HUES6 (cell line): ENCODE results near the gene PLIN1.
A peak's percentile ranks its signal among the peaks of the same experiment; 100 is the strongest.

ENCODE experiments used
- H3K27ac ChIP-seq: 2 replicates; pipeline ENCODE4 v1.7.0; 2013; ENCODE audit warnings: low read depth, mild to moderate bottlenecking, low read length, inconsistent platforms
- H3K27me3 ChIP-seq: 2 replicates; pipeline ENCODE4 v1.6.1; 2013; ENCODE audit warnings: low read length; ENCODE audit not compliant: control insufficient read depth, insufficient read depth
- H3K36me3 ChIP-seq: 2 replicates; pipeline ENCODE4 v1.6.1; 2013; ENCODE audit warnings: low read length; ENCODE audit not compliant: control insufficient read depth, insufficient read depth
- H3K4me1 ChIP-seq: 2 replicates; pipeline ENCODE4 v1.6.1; 2013; ENCODE audit warnings: low read length; ENCODE audit not compliant: control insufficient read depth, insufficient read depth
- H3K4me3 ChIP-seq: 2 replicates; pipeline ENCODE4 v1.5.1; 2013; ENCODE audit warnings: low read depth, low read length
- H3K9ac ChIP-seq: one replicate; pipeline ENCODE4 v1.6.1; 2013; ENCODE audit warnings: mild to moderate bottlenecking, low read length
- H3K9me3 ChIP-seq: 2 replicates; pipeline ENCODE4 v1.6.1; 2013; ENCODE audit warnings: low read depth, low read length; ENCODE audit not compliant: control insufficient read depth, insufficient read depth

The PLIN1 gene

DNA sequence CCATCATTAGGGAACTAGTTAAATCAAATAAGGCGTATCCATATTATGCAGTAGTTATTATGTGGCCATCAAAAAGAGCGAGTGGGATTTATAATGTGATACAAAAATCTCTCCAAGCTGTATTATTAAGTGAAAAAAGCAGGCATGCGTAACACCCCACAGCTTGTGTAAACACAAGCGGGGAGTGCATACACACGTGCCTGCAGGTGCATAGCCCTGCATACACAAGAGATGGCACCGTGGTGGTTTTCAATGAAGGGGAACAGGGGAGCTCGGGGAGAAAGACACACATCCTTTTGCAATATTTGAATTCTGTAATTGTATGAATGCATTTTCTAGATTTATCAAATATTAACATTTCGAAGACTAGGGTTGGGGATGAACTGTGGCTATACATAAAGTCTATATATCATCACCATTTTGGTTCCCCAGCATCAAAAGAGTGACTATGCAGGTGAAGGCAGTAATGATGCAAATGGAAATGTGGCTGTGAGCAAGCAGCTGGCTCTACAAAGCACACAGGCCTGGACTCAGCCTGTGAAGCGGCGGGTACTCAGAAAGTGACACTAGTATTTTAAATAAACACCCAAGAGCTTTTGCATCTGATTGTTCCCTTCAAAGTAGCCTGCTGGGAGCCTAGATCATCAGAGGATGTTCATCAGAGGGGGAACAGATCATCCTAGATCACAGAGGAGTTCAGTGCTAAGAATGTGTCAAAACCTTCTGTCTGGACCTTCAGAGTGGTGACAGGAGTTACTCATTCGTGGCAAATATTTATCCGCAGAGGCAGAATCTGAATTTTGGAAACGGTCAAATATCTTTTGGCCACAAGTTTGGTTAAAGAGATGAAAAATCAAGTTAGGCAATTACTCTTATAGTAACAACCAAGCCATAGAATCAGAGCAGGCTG lies 14.5 kb downstream of the PLIN1 start:
- H3K9ac ChIP-seq, result no peak overlapping the region
- peak overlapping the region; percentile 56; the same call in 1 of the 2 replicates for H3K4me3 ChIP-seq
- H3K4me1 ChIP-seq, result peaks cover 17% of the 10 kb centered on the region
- no peaks in the 10 kb centered on the region for H3K36me3 ChIP-seq
- H3K27me3 ChIP-seq, result peaks cover 31% of the 10 kb centered on the region
- no peak overlapping the region for H3K27ac ChIP-seq
- H3K9me3 ChIP-seq, result no peaks in the 10 kb centered on the region

DNA sequence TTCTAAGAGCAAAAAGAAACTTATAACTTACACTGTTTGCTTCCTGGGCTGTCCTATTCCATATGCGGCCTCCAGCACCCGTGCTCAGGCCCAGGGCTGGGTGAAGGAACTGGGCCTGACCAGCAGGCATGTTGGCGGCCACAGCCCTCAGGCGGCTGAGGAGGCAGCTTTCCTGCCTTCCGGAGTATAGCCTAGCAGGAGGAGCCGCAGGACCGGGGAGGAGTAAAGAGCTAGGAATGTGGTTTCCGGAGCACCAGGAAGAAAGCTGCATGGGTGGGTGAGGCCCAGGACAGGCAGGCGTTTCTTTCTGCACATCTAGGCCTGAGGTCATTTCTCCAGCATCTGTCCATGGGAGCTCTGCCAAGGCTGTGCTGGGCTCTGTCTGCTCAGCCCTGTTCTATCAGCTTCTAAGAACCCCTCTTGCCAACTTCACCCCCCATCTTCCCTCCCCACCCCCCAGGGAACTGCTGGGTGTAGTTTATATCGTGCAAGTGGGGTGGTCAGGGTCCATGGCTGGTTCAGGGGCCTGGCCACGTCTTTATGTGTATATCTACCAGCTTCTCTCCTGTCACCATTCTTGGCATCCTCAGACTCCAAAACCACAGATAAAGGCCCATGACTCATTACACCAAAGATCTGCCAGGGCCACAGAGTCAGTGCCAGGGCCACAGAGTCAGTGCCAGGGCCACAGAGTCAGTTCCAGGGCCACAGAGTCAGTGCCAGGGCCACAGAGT lies 16.1 kb downstream of the PLIN1 start:
- H3K4me1 ChIP-seq, result peaks cover 17% of the 10 kb centered on the region
- H3K9ac ChIP-seq, result no peak overlapping the region
- peaks cover 31% of the 10 kb centered on the region for H3K27me3 ChIP-seq
- H3K4me3 ChIP-seq, result no peak overlapping the region
- H3K36me3 ChIP-seq, result no peaks in the 10 kb centered on the region
- H3K9me3 ChIP-seq, result no peaks in the 10 kb centered on the region
- H3K27ac ChIP-seq, result no peak overlapping the region

DNA sequence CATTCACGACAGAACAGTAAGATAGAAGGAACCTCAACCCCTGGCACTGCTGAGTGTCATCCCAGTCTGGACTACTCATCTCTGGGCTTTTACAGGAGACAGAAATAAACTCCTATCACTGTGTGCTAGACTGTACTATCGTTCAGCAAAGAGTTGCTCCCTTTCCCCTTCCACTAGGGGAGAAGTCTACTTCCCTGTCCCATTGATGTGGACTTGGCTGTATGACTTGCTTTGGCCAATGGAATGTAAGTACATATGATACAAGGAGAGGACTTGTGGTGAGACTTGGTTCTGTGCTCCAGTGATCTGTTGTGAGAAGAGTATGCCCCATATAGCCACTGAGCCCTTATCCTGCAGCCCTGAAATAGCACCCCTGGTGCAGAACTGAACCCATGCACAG lies 18.6 kb downstream of the PLIN1 start:
- Histone ChIP-seq H3K4me1 (peaks cover 12% of the 10 kb centered on the region), H3K9ac (no peak overlapping the region), H3K36me3 (no peaks in the 10 kb centered on the region), H3K9me3 (no peaks in the 10 kb centered on the region), H3K27me3 (peaks cover 19% of the 10 kb centered on the region), H3K4me3 (no peak overlapping the region), H3K27ac (no peak overlapping the region)

DNA sequence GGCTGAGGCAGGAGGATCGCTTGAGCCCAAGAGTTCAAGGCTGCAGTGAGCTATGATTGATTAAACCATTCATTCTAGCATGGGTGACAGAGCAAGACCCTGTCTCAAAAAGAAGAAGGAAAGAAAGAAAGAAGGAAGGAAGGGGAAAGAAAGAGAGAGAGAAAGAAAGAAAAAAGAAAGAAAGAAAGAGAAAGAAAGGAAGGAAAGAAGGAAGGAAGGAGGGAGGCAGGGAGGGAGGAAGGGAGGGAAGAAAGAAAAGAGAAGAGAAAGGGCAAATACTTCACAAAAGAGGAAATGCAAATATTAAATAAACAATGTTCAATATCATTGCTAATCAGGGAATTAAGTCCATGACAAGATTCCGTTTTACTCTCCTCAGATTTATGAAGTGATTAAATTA lies 19.9 kb downstream of the PLIN1 start:
- peaks cover 9% of the 10 kb centered on the region; the same call in 1 of the 2 replicates for H3K27me3 ChIP-seq
- no peaks in the 10 kb centered on the region for H3K9me3 ChIP-seq
- no peak overlapping the region for H3K4me3 ChIP-seq
- H3K4me1 ChIP-seq, result peaks cover 4% of the 10 kb centered on the region; the same call in 1 of the 2 replicates
- no peak overlapping the region for H3K9ac ChIP-seq
- no peaks in the 10 kb centered on the region for H3K36me3 ChIP-seq
- H3K27ac ChIP-seq, result no peak overlapping the region

DNA sequence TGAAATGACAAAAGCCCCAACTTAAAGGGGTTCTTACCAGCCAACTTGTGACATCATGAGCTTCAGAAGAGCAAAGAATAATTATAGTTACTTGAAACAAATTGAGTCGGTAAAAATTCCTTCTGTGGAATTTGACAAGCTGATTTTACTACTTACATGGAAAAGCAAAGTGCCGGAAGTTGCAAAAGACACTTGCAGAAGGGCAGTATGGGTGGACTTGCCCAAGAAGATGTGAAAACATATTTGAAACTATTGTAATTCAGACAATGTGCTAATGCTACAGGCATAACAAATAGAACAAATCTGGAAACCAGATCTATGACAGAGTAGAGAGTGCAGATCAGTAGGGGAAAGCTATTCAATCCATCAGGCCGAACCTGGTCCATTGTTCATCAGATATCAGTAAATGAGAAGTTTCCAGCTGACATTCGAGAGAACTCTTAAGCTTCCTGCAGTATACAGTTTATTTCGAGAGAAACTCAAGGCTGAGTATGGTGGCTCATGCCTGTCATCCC lies 21.4 kb downstream of the PLIN1 start:
- peaks cover 4% of the 10 kb centered on the region; the same call in 1 of the 2 replicates for H3K4me1 ChIP-seq
- H3K27ac ChIP-seq, result no peak overlapping the region
- H3K36me3 ChIP-seq, result no peaks in the 10 kb centered on the region; the same call in 1 of the 2 replicates
- H3K4me3 ChIP-seq, result no peak overlapping the region
- H3K9me3 ChIP-seq, result no peaks in the 10 kb centered on the region
- no peak overlapping the region for H3K9ac ChIP-seq
- peaks cover 8% of the 10 kb centered on the region; the same call in 1 of the 2 replicates for H3K27me3 ChIP-seq

DNA sequence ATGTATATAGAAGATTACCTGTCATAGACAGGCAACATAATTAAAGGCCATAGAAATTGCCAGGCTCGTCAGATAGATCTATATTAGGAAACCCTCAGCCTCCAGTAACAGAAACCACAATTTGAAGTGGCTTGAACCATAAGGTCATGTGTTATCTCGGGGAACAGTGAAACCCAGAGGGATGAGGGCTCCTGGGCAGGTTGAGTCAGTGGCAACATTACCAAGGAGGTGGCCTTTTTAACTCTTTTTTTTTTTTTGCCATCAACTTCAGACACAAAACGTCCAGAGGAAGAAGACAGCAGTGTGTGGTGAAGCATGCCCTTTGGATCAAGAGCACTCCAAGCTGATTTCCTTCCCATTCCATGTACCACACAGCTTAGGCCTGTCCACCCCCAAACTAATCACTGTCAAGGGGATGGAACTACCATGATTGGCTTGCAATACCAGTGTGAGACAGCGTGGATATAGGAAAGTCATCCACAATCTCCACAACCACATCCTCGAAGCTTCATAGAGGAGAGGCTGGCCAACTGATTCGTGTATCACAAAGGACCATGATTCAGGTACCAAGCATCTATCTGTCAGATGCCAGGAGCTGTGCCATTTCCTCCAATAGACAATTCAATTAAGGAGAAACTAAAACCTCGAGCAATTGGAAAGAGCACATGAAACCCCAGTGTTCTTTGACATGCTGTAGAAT lies 22.9 kb downstream of the PLIN1 start:
- Histone ChIP-seq H3K4me1 (peaks cover 4% of the 10 kb centered on the region; the same call in 1 of the 2 replicates), H3K9ac (no peak overlapping the region), H3K4me3 (no peak overlapping the region), H3K9me3 (no peaks in the 10 kb centered on the region), H3K27me3 (peaks cover 8% of the 10 kb centered on the region; the same call in 1 of the 2 replicates), H3K36me3 (peaks cover 11% of the 10 kb centered on the region), H3K27ac (no peak overlapping the region)

DNA sequence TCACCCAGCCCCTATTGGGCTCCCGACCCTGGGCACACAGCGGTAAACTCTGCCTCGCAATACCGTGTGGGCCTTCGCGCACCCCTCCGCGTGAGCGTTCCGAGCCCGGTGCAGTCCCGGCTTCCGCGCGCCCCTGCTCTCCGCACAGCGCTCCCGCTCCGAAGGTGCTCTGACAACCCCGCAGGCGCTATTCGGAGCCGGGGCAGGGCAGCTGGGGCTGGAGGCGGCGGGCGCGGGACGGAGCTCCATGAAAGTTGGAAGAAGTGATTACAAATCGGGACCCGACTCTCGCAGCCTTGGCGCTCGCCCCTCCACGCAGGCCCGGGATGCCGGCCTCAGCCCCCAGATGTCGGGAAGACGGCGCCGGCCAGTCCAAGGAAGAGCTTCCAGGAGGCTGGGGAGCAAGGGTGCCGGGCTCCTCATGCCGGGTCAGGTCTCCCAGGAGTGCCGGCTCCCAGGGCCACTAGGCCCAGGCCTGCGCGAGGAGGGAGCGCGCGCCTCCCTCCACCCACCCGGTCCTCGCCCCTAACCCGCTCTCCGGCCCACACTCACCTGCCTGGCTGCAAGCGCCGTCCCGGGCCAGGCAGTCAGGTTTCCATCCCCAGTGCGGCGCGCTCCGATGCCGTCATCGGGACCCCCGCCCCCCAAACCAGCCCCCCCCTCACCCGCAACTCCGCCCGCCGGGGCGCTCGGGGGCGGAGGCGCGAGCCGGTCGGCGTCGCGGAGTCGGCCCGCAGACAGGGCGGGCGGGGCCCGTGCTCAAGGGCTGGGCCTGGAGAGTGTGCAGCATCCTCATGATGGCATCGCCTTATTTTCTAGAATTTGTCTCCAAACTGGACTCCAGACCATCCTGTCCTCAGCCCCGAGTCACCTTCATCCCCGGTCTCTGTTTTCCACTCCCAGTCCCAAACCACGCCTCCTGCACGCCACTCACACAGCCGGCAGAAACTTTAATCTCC lies 24.0 kb downstream of the PLIN1 start, which contains the start of gene KIF7:
Gene KIF7, minus strand, starts transcription at position 621 of the 959 bp plus-strand sequence. CDS start 2,537 bp downstream, outside the sequence.
- Histone ChIP-seq H3K27ac (no peak within 1 kb of the TSS), H3K4me1 (peaks cover 4% of the 10 kb centered on the region; the same call in 1 of the 2 replicates), H3K4me3 (peak within 1 kb of the TSS; percentile 77), H3K36me3 (peaks cover 11% of the 10 kb centered on the region), H3K27me3 (peaks cover under 1% of the 10 kb centered on the region; the same call in 1 of the 2 replicates), H3K9me3 (no peaks in the 10 kb centered on the region), H3K9ac (peak within 1 kb of the TSS; percentile 62)

DNA sequence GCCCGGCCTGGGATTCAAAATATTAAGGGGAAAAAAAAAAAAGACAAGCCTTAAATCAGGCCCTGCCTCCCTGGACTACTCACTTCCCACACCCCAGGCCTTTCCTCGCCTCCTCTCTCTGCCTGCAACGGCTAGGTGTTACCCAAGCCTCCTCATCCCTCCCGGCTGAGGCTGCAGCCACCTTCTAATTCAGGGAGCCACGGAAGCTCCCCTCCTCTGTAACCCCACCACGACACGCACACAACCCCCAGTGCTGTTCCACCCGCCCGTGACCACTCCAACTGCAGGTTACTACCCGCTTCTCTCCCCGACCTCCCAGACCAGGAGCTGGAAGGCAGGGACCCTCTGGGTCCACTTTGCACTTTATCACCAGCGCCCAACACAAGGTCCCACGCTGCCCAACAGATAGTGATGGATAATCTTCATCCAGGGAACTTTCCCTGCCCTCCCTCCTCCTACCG lies 24.8 kb downstream of the PLIN1 start:
- Histone ChIP-seq H3K4me3 (peak overlapping the region; percentile 77), H3K36me3 (peaks cover 15% of the 10 kb centered on the region), H3K4me1 (peaks cover 4% of the 10 kb centered on the region; the same call in 1 of the 2 replicates), H3K9me3 (no peaks in the 10 kb centered on the region), H3K9ac (peak overlapping the region; percentile 62), H3K27me3 (no peaks in the 10 kb centered on the region; the same call in 1 of the 2 replicates), H3K27ac (no peak overlapping the region)

DNA sequence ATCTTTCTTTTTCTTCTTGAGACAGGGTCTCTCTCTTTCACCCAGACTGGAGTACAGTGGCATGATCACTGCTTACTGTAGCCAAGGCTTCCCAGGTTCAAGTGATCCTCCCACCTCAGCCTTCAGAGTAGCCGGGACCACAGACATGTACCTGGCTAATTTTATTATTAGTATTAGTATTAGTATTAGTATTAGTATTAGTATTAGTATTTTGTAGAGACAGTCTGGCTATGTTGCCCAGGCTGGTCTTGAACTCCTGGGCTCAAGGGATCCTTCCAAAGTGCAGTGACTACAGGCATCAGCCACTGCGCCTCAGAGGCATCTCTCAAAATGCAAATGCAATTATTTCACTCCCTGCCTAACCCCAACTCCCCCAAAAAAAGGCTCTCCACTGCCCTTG lies 25.6 kb downstream of the PLIN1 start:
- Histone ChIP-seq H3K27ac (no peak overlapping the region), H3K9me3 (no peaks in the 10 kb centered on the region), H3K4me1 (peaks cover 4% of the 10 kb centered on the region; the same call in 1 of the 2 replicates), H3K9ac (no peak overlapping the region), H3K4me3 (no peak overlapping the region), H3K27me3 (no peaks in the 10 kb centered on the region; the same call in 1 of the 2 replicates), H3K36me3 (peaks cover 18% of the 10 kb centered on the region)
